ENCODE measurements around the gene CDH6.
A peak's percentile ranks its signal among the peaks of the same experiment; 100 is the strongest.

Gene CDH6

DNA sequence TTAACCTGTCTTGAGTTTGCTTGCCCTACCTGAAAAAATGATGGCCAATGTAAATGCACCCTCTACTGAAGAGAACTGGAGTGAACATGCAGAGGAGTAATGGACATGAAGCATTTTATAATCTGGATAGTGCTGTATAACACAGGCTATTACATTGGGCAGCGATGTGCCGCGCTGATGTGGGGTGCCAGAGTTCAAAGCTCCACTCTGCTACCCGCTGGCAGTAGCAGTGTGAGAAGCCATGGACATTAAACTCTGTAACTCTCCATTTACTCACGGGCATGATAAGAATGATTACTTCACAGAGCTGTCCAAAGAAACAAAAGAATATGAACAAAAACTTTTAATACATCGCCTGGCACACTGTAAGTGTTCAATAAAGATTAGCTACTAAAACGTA is 7.5 kb upstream of the CDH6 start:
- TF ChIP-seq RAD21 (IDR thresholded peaks at IDR 0.05; ENCODE audit: low read depth) = no peak
- TF ChIP-seq, protein P1, sequence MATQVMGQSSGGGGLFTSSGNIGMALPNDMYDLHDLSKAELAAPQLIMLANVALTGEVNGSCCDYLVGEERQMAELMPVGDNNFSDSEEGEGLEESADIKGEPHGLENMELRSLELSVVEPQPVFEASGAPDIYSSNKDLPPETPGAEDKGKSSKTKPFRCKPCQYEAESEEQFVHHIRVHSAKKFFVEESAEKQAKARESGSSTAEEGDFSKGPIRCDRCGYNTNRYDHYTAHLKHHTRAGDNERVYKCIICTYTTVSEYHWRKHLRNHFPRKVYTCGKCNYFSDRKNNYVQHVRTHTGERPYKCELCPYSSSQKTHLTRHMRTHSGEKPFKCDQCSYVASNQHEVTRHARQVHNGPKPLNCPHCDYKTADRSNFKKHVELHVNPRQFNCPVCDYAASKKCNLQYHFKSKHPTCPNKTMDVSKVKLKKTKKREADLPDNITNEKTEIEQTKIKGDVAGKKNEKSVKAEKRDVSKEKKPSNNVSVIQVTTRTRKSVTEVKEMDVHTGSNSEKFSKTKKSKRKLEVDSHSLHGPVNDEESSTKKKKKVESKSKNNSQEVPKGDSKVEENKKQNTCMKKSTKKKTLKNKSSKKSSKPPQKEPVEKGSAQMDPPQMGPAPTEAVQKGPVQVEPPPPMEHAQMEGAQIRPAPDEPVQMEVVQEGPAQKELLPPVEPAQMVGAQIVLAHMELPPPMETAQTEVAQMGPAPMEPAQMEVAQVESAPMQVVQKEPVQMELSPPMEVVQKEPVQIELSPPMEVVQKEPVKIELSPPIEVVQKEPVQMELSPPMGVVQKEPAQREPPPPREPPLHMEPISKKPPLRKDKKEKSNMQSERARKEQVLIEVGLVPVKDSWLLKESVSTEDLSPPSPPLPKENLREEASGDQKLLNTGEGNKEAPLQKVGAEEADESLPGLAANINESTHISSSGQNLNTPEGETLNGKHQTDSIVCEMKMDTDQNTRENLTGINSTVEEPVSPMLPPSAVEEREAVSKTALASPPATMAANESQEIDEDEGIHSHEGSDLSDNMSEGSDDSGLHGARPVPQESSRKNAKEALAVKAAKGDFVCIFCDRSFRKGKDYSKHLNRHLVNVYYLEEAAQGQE (IDR thresholded peaks at IDR 0.05; ENCODE audit: low read depth) = no peak

DNA sequence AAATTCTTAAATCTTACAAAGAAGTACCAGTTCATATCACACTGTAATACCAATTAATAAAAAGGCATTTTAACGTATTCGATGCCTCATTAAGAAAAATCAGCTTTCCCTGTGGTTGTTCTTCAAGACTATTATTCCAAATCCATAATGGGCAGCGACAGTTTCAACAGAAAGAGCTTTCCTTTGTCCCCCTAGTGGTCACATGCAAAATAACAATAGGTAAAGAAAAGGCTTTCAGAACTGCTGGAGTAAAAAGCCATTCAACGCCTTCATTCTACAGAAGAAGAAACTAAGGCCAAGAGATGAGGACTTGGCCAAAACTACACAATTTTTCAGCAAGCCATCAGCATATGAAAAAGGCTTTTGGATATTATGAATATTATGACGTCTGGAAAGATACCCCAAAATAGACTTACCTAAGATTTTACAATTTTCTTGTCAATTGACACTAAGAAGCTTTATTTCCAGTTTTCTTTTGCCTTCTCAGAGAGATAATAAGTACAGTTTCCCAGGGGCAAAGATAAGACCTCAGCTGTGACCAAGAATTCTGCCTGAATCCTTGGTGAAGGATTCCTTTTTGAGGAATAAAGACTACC is 6.7 kb upstream of the CDH6 start:
- no peak for TF ChIP-seq MAX (IDR thresholded peaks at IDR 0.05)
- no peak for TF ChIP-seq TAF1 (IDR thresholded peaks at IDR 0.05; ENCODE audit: low read depth)
- no peak for TF ChIP-seq TEAD4 (IDR thresholded peaks at IDR 0.05)
- TF ChIP-seq, protein P1 (IDR thresholded peaks at IDR 0.05; ENCODE audit: low read depth) = peak; percentile 27; the same call in 1 of the 2 replicates
- TF ChIP-seq CEBPB (IDR thresholded peaks at IDR 0.05) = no peak
- TF ChIP-seq CREB1 (IDR thresholded peaks at IDR 0.05; ENCODE audit: low read depth) = no peak
- TF ChIP-seq RAD21 (IDR thresholded peaks at IDR 0.05; ENCODE audit: low read depth) = peak; percentile 67
- no peak for TF ChIP-seq EGR1 (IDR thresholded peaks at IDR 0.05)
- no peak for TF ChIP-seq ZBTB7A (IDR thresholded peaks at IDR 0.05; ENCODE audit: low read depth)
- no peak for TF ChIP-seq EP300 (IDR thresholded peaks at IDR 0.05; ENCODE audit: borderline replicate concordance)
- TF ChIP-seq, protein P2, sequence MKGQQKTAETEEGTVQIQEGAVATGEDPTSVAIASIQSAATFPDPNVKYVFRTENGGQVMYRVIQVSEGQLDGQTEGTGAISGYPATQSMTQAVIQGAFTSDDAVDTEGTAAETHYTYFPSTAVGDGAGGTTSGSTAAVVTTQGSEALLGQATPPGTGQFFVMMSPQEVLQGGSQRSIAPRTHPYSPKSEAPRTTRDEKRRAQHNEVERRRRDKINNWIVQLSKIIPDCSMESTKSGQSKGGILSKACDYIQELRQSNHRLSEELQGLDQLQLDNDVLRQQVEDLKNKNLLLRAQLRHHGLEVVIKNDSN (IDR thresholded peaks at IDR 0.05) = no peak
- TF ChIP-seq FOXM1 (IDR thresholded peaks at IDR 0.05; ENCODE audit: borderline replicate concordance, low read depth) = no peak
- no peak for TF ChIP-seq TCF12 (IDR thresholded peaks at IDR 0.05; ENCODE audit: low read depth)
- no peak for TF ChIP-seq YY1 (IDR thresholded peaks at IDR 0.05; ENCODE audit: low read depth)
- no peak for TF ChIP-seq NFIC (IDR thresholded peaks at IDR 0.05)

- no peak for TF ChIP-seq TEAD4 (IDR thresholded peaks at IDR 0.05)
- no peak for TF ChIP-seq EGR1 (IDR thresholded peaks at IDR 0.05)
- no peak for TF ChIP-seq TAF1 (IDR thresholded peaks at IDR 0.05; ENCODE audit: low read depth)
- TF ChIP-seq TCF12 (IDR thresholded peaks at IDR 0.05; ENCODE audit: low read depth) = no peak
- TF ChIP-seq, protein P1 (IDR thresholded peaks at IDR 0.05; ENCODE audit: low read depth) = no peak
- no peak for TF ChIP-seq MAX (IDR thresholded peaks at IDR 0.05)
- no peak for TF ChIP-seq FOXM1 (IDR thresholded peaks at IDR 0.05; ENCODE audit: borderline replicate concordance, low read depth)
- no peak for TF ChIP-seq CEBPB (IDR thresholded peaks at IDR 0.05)
- no peak for TF ChIP-seq ZBTB7A (IDR thresholded peaks at IDR 0.05; ENCODE audit: low read depth)
- TF ChIP-seq, protein P2 (IDR thresholded peaks at IDR 0.05) = no peak
- TF ChIP-seq YY1 (IDR thresholded peaks at IDR 0.05; ENCODE audit: low read depth) = no peak
- no peak for TF ChIP-seq RAD21 (IDR thresholded peaks at IDR 0.05; ENCODE audit: low read depth)
- no peak for TF ChIP-seq NFIC (IDR thresholded peaks at IDR 0.05)
Observed at GRCh38 chr5:31187591-31187990, 5.9 kb upstream of the CDH6 start.

DNA sequence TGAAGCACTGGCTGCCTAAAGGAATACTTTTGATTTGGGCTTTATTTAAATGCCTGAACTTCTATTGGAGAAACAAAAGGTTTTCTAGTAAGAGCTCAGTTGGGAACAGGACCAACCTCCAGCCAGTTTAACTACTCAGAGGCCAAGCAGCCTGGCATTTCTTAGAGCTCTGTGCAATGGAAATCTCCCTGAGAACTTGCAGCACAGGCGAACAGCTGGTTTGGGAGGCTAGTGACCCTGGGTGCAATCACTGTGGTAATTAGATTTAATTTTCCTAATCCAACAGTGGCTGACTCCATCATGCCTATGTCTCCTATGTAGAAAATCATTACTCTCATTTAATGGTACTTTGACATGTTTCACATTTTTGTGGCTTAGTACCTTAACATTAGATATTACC is 1.0 kb upstream of the CDH6 start:
- no peak for TF ChIP-seq TAF1 (IDR thresholded peaks at IDR 0.05; ENCODE audit: low read depth)
- no peak for TF ChIP-seq TEAD4 (IDR thresholded peaks at IDR 0.05)
- TF ChIP-seq MAX (IDR thresholded peaks at IDR 0.05) = no peak
- no peak for TF ChIP-seq YY1 (IDR thresholded peaks at IDR 0.05; ENCODE audit: low read depth)
- no peak for TF ChIP-seq ZBTB7A (IDR thresholded peaks at IDR 0.05; ENCODE audit: low read depth)
- TF ChIP-seq EP300 (IDR thresholded peaks at IDR 0.05; ENCODE audit: borderline replicate concordance) = no peak
- TF ChIP-seq, protein P2 (IDR thresholded peaks at IDR 0.05) = no peak
- TF ChIP-seq, protein P1 (IDR thresholded peaks at IDR 0.05; ENCODE audit: low read depth) = no peak
- TF ChIP-seq NFIC (IDR thresholded peaks at IDR 0.05) = no peak
- TF ChIP-seq EGR1 (IDR thresholded peaks at IDR 0.05) = no peak
- TF ChIP-seq RAD21 (IDR thresholded peaks at IDR 0.05; ENCODE audit: low read depth) = no peak

Measured in Ishikawa (cell line).